ENCODE data around the gene STX7.
A peak's percentile ranks its signal among the peaks of the same experiment; 100 is the strongest.

Gene STX7

GRCh38 chr6:132515386-132515785, 2.5 kb upstream of the STX7 start:
- no peak for TF ChIP-seq EZH2 (IDR thresholded peaks at IDR 0.05; ENCODE audit: borderline replicate concordance, low read depth, low read length, severe bottlenecking)
- no peak overlapping the region for H3K27ac ChIP-seq (ENCODE audit: low read length)
- no peak overlapping the region for H3K9ac ChIP-seq (ENCODE audit: low read depth, low read length)
- peaks cover 26% of the 10 kb centered on the region for H3K4me1 ChIP-seq (ENCODE audit: insufficient read depth, low read length)
- H3K36me3 ChIP-seq (ENCODE audit: insufficient read depth, low read length), result no peaks in the 10 kb centered on the region
- H4K20me1 ChIP-seq (ENCODE audit: insufficient read depth, low read length), result no peaks in the 10 kb centered on the region
- no peak overlapping the region for H2AFZ ChIP-seq (ENCODE audit: low read depth, low read length)
- peaks cover 28% of the 10 kb centered on the region for H3K27me3 ChIP-seq (ENCODE audit: insufficient read depth, low read length, poor library complexity)
- no peak overlapping the region for H3K4me2 ChIP-seq (ENCODE audit: insufficient read depth, low read length)
- DNase-seq (no peak), ATAC-seq (ENCODE audit: insufficient read depth, low read depth) (no peak)
- no peaks in the 10 kb centered on the region for H3K9me3 ChIP-seq (ENCODE audit: insufficient read depth, low read length, severe bottlenecking)
- H3K4me3 ChIP-seq (ENCODE audit: low read depth in 1 of 2, low read length in 2 of 2), result no peak overlapping the region
- peaks cover 10% of the 10 kb centered on the region; the same call in 1 of the 2 replicates for H3K79me2 ChIP-seq (ENCODE audit: insufficient read depth, low read length)

- TF ChIP-seq EZH2 (IDR thresholded peaks at IDR 0.05; ENCODE audit: borderline replicate concordance, low read depth, low read length, severe bottlenecking), result peak; percentile 43
- TF ChIP-seq, protein P1, sequence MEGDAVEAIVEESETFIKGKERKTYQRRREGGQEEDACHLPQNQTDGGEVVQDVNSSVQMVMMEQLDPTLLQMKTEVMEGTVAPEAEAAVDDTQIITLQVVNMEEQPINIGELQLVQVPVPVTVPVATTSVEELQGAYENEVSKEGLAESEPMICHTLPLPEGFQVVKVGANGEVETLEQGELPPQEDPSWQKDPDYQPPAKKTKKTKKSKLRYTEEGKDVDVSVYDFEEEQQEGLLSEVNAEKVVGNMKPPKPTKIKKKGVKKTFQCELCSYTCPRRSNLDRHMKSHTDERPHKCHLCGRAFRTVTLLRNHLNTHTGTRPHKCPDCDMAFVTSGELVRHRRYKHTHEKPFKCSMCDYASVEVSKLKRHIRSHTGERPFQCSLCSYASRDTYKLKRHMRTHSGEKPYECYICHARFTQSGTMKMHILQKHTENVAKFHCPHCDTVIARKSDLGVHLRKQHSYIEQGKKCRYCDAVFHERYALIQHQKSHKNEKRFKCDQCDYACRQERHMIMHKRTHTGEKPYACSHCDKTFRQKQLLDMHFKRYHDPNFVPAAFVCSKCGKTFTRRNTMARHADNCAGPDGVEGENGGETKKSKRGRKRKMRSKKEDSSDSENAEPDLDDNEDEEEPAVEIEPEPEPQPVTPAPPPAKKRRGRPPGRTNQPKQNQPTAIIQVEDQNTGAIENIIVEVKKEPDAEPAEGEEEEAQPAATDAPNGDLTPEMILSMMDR (IDR thresholded peaks at IDR 0.05; ENCODE audit: borderline replicate concordance, extremely low read depth, low read length, poor library complexity, severe bottlenecking), result no peak
- H3K27ac ChIP-seq (ENCODE audit: low read length), result no peak overlapping the region
- no peak for ATAC-seq (ENCODE audit: insufficient read depth, low read depth)
- peak overlapping the region; percentile 34; the same call in 1 of the 2 replicates for H2AFZ ChIP-seq (ENCODE audit: low read depth, low read length)
- H3K79me2 ChIP-seq (ENCODE audit: insufficient read depth, low read length), result peaks cover 12% of the 10 kb centered on the region
- H4K20me1 ChIP-seq (ENCODE audit: insufficient read depth, low read length), result no peaks in the 10 kb centered on the region
- H3K9ac ChIP-seq (ENCODE audit: low read depth, low read length), result no peak overlapping the region
- H3K4me3 ChIP-seq (ENCODE audit: low read depth in 1 of 2, low read length in 2 of 2), result no peak overlapping the region
- H3K4me1 ChIP-seq (ENCODE audit: insufficient read depth, low read length), result peaks cover 26% of the 10 kb centered on the region
- H3K4me2 ChIP-seq (ENCODE audit: insufficient read depth, low read length), result peak overlapping the region; percentile 69
- H3K9me3 ChIP-seq (ENCODE audit: insufficient read depth, low read length, severe bottlenecking), result no peaks in the 10 kb centered on the region
- DNase-seq, result no peak
- H3K27me3 ChIP-seq (ENCODE audit: insufficient read depth, low read length, poor library complexity), result peaks cover 26% of the 10 kb centered on the region
- no peaks in the 10 kb centered on the region for H3K36me3 ChIP-seq (ENCODE audit: insufficient read depth, low read length)
Measured at GRCh38 chr6:132513831-132514545, 1.1 kb upstream of the STX7 start.

- Histone ChIP-seq H3K4me3 (ENCODE audit: low read depth in 1 of 2, low read length in 2 of 2) (peak overlapping the region; percentile 69 to 76), H3K27ac (ENCODE audit: low read length) (no peak overlapping the region), H3K27me3 (ENCODE audit: insufficient read depth, low read length, poor library complexity) (peaks cover 25% of the 10 kb centered on the region), H3K4me1 (ENCODE audit: insufficient read depth, low read length) (peaks cover 26% of the 10 kb centered on the region), H3K9ac (ENCODE audit: low read depth, low read length) (peak overlapping the region; percentile 59), H3K4me2 (ENCODE audit: insufficient read depth, low read length) (peak overlapping the region; percentile 69), H3K36me3 (ENCODE audit: insufficient read depth, low read length) (no peaks in the 10 kb centered on the region), H4K20me1 (ENCODE audit: insufficient read depth, low read length) (no peaks in the 10 kb centered on the region), H3K79me2 (ENCODE audit: insufficient read depth, low read length) (peaks cover 23% of the 10 kb centered on the region), H3K9me3 (ENCODE audit: insufficient read depth, low read length, severe bottlenecking) (no peaks in the 10 kb centered on the region), H2AFZ (ENCODE audit: low read depth, low read length) (peak overlapping the region; percentile 76)
- no peak for TF ChIP-seq EZH2 (IDR thresholded peaks at IDR 0.05; ENCODE audit: borderline replicate concordance, low read depth, low read length, severe bottlenecking)
- TF ChIP-seq, protein P1 (IDR thresholded peaks at IDR 0.05; ENCODE audit: borderline replicate concordance, extremely low read depth, low read length, poor library complexity, severe bottlenecking), result no peak
- DNase-seq (no peak), ATAC-seq (ENCODE audit: insufficient read depth, low read depth) (no peak)
Measured at GRCh38 chr6:132512342-132512637, 626 bp downstream of the STX7 start.

DNA sequence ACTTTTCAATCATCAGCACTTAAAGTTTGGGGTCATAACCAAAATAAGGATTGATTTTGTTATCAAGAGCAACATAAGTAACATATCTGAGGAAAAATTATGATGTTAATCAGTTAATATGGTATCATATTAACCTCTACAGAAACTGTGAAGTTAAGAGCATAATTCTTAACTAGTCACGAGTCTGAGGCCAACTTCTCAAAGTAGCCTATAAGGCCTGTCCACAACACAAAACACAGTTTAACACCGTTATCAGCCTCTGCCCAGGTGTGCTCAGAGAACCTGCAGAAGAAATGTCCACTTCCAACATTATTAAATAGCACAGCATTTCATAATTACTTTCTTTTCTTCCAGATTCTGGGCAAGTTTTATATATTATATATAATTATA, 1.1 kb downstream of the STX7 start:
- peak overlapping the region; percentile 59 for H3K9ac ChIP-seq (ENCODE audit: low read depth, low read length)
- no peak overlapping the region for H2AFZ ChIP-seq (ENCODE audit: low read depth, low read length)
- H3K9me3 ChIP-seq (ENCODE audit: insufficient read depth, low read length, severe bottlenecking), result no peaks in the 10 kb centered on the region
- H3K4me2 ChIP-seq (ENCODE audit: insufficient read depth, low read length), result peak overlapping the region; percentile 69
- H3K4me1 ChIP-seq (ENCODE audit: insufficient read depth, low read length), result peaks cover 26% of the 10 kb centered on the region
- H3K79me2 ChIP-seq (ENCODE audit: insufficient read depth, low read length), result peaks cover 23% of the 10 kb centered on the region
- H3K4me3 ChIP-seq (ENCODE audit: low read depth in 1 of 2, low read length in 2 of 2), result peak overlapping the region; percentile 69 to 76; a peak in 3 of 4 replicates
- DNase-seq (no peak), ATAC-seq (ENCODE audit: insufficient read depth, low read depth) (no peak)
- no peaks in the 10 kb centered on the region; the same call in 1 of the 2 replicates for H4K20me1 ChIP-seq (ENCODE audit: insufficient read depth, low read length)
- TF ChIP-seq, protein P1 (IDR thresholded peaks at IDR 0.05; ENCODE audit: borderline replicate concordance, extremely low read depth, low read length, poor library complexity, severe bottlenecking), result no peak
- TF ChIP-seq EZH2 (IDR thresholded peaks at IDR 0.05; ENCODE audit: borderline replicate concordance, low read depth, low read length, severe bottlenecking), result no peak
- H3K27ac ChIP-seq (ENCODE audit: low read length), result no peak overlapping the region
- H3K27me3 ChIP-seq (ENCODE audit: insufficient read depth, low read length, poor library complexity), result peaks cover 25% of the 10 kb centered on the region
- no peaks in the 10 kb centered on the region for H3K36me3 ChIP-seq (ENCODE audit: insufficient read depth, low read length)
